ENCODE results near the gene MRPL41.
"Not testable (repeated sequence)": the region's sequence is repeated elsewhere in the genome, so short reads cannot be mapped to it uniquely, and the experiment has no call there.

Gene MRPL41

GRCh38 chr9:137551264-137552021 is at the start of gene MRPL41:
TSS of gene MRPL41 (plus strand) at chr9:137551879. CDS start at chr9:137552082, 203 bp downstream.
- peak; percentile 74 to 78 for DNase-seq

GRCh38 chr9:137502008-137502911 is 49.4 kb upstream of the MRPL41 start:
- DNase-seq: no peak

- DNase-seq: no peak
Measured at GRCh38 chr9:137504432-137504777, 47.3 kb upstream of the MRPL41 start.

GRCh38 chr9:137505421-137506140 is 46.1 kb upstream of the MRPL41 start:
- DNase-seq: no peak

GRCh38 chr9:137506274-137506673 is 45.4 kb upstream of the MRPL41 start:
- no peak for DNase-seq

- no peak for DNase-seq
Measured at GRCh38 chr9:137506702-137507171, 44.9 kb upstream of the MRPL41 start.

- DNase-seq: no peak
Measured at GRCh38 chr9:137509198-137509597, 42.5 kb upstream of the MRPL41 start.

GRCh38 chr9:137511126-137511525 is 40.6 kb upstream of the MRPL41 start:
- not testable (repeated sequence) for DNase-seq

- no peak for DNase-seq
Measured at GRCh38 chr9:137511758-137512463, 39.8 kb upstream of the MRPL41 start.

GRCh38 chr9:137513136-137513535 is 38.5 kb upstream of the MRPL41 start:
- DNase-seq: not testable (repeated sequence)

GRCh38 chr9:137513801-137514570 is 37.7 kb upstream of the MRPL41 start:
- not testable (repeated sequence) for DNase-seq

- no peak for DNase-seq
Measured at GRCh38 chr9:137514691-137515337, 36.9 kb upstream of the MRPL41 start.

GRCh38 chr9:137515338-137515724 is 36.3 kb upstream of the MRPL41 start:
- no peak for DNase-seq

GRCh38 chr9:137516144-137516917 is 35.3 kb upstream of the MRPL41 start:
- DNase-seq: no peak

- DNase-seq: not testable (repeated sequence)
Measured at GRCh38 chr9:137518661-137519459, 32.8 kb upstream of the MRPL41 start.

GRCh38 chr9:137519553-137519952 is 32.1 kb upstream of the MRPL41 start:
- DNase-seq: no peak

- no peak for DNase-seq
Measured at GRCh38 chr9:137520614-137521404, 30.9 kb upstream of the MRPL41 start.

GRCh38 chr9:137521405-137521985 is 30.2 kb upstream of the MRPL41 start:
- DNase-seq: no peak

Measured in SW 1271 (cell line).